ENCODE measurements around the gene GALNTL6. TPM values are rescaled to one million over a fixed set of nuclear protein-coding genes. Genes with fewer than 3 reads are reported as not detected.
A peak's percentile ranks its signal among the peaks of the same experiment; 100 is the strongest.

Gene GALNTL6
- polyA plus RNA-seq, 1 experiment: not detected

- no peak for TF ChIP-seq CTCF (IDR thresholded peaks at IDR 0.05; ENCODE audit: low read depth, low read length)
- Histone ChIP-seq H3K9me3 (ENCODE audit: control insufficient read depth, insufficient read depth, low read length) (peaks cover 6% of the 10 kb centered on the region), H3K27me3 (ENCODE audit: control insufficient read depth, insufficient read depth, low read length) (no peaks in the 10 kb centered on the region), H3K27ac (ENCODE audit: low read depth, low read length) (no peak overlapping the region), H3K4me3 (ENCODE audit: low read depth, low read length) (no peak overlapping the region)
- ChIA-PET POLR2A (interaction anchor here (0.6 kb wide), 1 partner anchor 172 kb away, joined by 3 read pairs; no protein-coding TSS in a partner anchor), CTCF (no interaction called here)
- DNase-seq (ENCODE audit: low read depth, low spot score): no peak
Measured at GRCh38 chr4:173073939-173074500, 1260.8 kb downstream of the GALNTL6 start.

DNA sequence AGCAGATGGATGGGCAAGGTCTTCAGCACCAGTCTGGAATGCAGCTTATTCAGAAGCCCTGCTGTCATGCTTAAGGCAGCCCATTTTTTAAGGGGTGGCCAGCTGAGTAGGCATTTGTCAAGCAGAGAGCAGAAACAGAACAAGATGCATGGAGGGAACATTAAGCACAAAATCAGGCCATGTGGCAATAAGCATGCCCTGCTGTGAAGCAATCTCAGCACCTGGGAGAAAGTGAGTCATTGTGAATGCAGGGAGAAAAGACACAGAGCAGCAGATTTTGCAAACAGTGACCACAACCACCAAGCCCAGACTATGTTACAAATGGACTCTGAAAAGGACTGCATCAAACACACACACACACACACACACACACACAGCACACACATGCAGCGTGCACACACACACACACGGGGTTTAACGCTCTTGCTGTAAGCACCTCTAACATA, 1261.3 kb downstream of the GALNTL6 start:
- Histone ChIP-seq H3K9me3 (ENCODE audit: control insufficient read depth, insufficient read depth, low read length) (peaks cover 6% of the 10 kb centered on the region), H3K27ac (ENCODE audit: low read depth, low read length) (no peak overlapping the region), H3K27me3 (ENCODE audit: control insufficient read depth, insufficient read depth, low read length) (no peaks in the 10 kb centered on the region), H3K4me3 (ENCODE audit: low read depth, low read length) (no peak overlapping the region)
- DNase-seq (ENCODE audit: low read depth, low spot score): peak; percentile 67
- ChIA-PET CTCF (interaction anchor here (1.0 kb wide), 1 partner anchor 61 kb away, joined by 4 read pairs; no protein-coding TSS in a partner anchor), POLR2A (interaction anchor here (0.6 kb wide), 1 partner anchor 172 kb away, joined by 3 read pairs; no protein-coding TSS in a partner anchor)
- no peak for TF ChIP-seq CTCF (IDR thresholded peaks at IDR 0.05; ENCODE audit: low read depth, low read length)

- no peak for TF ChIP-seq CTCF (IDR thresholded peaks at IDR 0.05; ENCODE audit: low read depth, low read length)
- POLR2A ChIA-PET: no interaction called here
- Histone ChIP-seq H3K27ac (ENCODE audit: low read depth, low read length) (no peak overlapping the region), H3K9me3 (ENCODE audit: control insufficient read depth, insufficient read depth, low read length) (no peaks in the 10 kb centered on the region), H3K27me3 (ENCODE audit: control insufficient read depth, insufficient read depth, low read length) (no peaks in the 10 kb centered on the region), H3K4me3 (ENCODE audit: low read depth, low read length) (no peak overlapping the region)
- CTCF ChIA-PET: no interaction called here
- no peak for DNase-seq (ENCODE audit: low read depth, low spot score)
Measured at GRCh38 chr4:173076903-173077634, 1263.9 kb downstream of the GALNTL6 start.

GRCh38 chr4:173088144-173088543, 1274.9 kb downstream of the GALNTL6 start:
- Histone ChIP-seq H3K4me3 (ENCODE audit: low read depth, low read length) (no peak overlapping the region), H3K9me3 (ENCODE audit: control insufficient read depth, insufficient read depth, low read length) (no peaks in the 10 kb centered on the region), H3K27me3 (ENCODE audit: control insufficient read depth, insufficient read depth, low read length) (peaks cover 14% of the 10 kb centered on the region), H3K27ac (ENCODE audit: low read depth, low read length) (no peak overlapping the region)
- no peak for DNase-seq (ENCODE audit: low read depth, low spot score)
- ChIA-PET POLR2A (no interaction called here), CTCF (no interaction called here)
- no peak for TF ChIP-seq CTCF (IDR thresholded peaks at IDR 0.05; ENCODE audit: low read depth, low read length)
